ENCODE results near the gene SRD5A1.

GRCh38 chr5:6699357-6699756, 66.1 kb downstream of the SRD5A1 start:
- no peak for TF ChIP-seq EZH2 (optimal IDR thresholded peaks at IDR 0.05; ENCODE audit: low read depth, low read length)
- no peak for TF ChIP-seq CTCF (IDR thresholded peaks at IDR 0.05; ENCODE audit: low read length)

All from MM.1S (cell line).